GM10847 (cell line): ENCODE measurements around the gene ANKS1B.

Experiments used
- POLR2A ChIP-seq: IDR thresholded peaks from 2 replicates; pipeline ENCODE4 v1.6.1; 2011; ENCODE audit not compliant: insufficient read length; ENCODE audit errors: extremely low read depth

The ANKS1B gene

DNA sequence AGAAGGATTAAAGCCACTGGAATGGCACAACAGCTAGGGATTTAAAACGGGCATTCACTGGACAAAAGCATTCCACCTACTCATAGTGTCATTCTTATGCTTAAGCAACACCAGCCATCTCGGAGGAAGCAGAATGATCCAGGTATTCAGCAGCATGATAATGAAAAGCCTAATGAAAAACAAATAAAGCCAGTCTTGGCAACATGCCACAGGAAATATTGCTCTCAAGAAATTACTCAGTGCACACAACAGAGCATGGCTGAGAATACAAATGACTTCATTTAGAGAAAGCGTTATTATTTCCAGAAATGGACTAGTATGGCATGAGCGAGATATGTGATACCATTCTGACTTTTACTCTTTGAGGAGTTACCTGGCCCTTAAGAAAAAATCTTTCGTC, 897.5 kb downstream of the ANKS1B start:
- no peak for TF ChIP-seq POLR2A

DNA sequence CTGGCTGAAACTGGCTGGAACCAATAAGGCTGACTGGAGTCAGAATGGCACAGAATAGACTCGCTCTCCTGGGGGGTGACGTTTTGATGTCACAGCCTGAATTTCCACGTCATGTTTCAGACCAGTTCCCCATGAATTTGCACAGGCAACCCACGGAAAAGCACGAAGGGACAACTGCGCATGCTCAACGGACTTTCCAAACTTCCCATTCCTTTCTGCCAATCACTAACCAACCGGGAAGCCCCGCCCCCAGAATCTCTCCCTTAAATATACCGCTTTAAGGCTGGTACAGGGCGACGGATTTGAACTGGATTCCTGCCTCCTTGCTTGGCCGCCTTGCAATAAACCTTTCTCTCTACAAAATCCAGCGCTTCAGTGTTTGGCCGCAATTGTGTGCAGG, 904.9 kb downstream of the ANKS1B start:
- no peak for TF ChIP-seq POLR2A

DNA sequence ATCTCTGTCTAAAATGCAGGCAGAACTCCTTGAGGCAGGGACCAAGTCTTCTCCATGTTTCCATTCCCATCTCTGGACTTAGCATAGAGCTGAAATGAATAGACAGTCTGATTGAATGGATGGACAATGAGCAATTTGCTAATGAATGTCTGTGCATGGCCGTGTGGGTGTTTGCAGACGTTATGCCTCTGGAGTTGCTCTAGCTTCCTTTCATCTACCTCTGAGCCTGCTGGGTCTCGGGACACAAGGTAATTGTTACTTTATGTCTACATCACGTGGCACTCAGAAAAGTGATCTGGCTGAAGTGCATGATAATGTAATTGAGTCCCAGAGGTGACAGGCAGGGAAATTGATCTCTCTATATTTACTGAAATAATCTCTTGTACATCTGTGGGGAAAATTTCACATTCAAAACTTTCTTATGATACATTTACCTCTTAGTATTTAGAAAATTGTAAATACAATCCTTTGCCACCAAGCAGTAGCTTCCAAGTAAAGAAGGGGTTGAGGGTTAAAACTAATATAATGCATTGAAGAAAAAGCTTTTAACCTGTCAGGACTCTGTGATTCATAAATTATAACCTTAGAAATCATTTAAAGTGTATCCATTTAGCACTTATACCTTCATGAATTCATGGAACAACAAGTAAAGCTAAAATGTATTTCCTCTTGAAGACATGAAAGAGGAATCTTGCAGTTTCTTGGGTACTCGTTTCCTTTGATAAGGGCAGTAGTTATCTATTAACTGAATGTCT, 915.6 kb downstream of the ANKS1B start:
- TF ChIP-seq POLR2A, result no peak

GRCh38 chr12:99067171-99067785, 917.5 kb downstream of the ANKS1B start:
- no peak for TF ChIP-seq POLR2A

DNA sequence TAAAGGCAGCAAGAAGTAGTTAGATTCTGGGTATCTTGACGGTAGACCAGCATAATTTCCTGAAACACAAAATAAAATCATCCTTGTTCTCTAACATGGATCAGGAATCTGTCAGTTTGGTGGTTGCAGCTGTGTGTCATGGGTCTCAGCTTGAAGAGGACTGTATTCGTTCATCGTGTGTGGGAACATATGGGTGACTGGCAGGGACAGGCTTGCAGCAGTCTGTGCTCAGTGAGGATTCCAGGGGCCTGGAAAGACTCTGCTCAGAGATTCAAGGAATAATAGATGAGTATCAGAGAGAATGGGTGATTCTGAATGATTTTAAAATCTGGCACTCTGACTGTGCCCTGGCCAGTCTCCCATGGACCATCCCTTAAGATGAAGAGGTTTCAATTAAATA, 918.0 kb downstream of the ANKS1B start:
- TF ChIP-seq POLR2A, result no peak

GRCh38 chr12:99063182-99063581, 921.6 kb downstream of the ANKS1B start:
- TF ChIP-seq POLR2A, result no peak

DNA sequence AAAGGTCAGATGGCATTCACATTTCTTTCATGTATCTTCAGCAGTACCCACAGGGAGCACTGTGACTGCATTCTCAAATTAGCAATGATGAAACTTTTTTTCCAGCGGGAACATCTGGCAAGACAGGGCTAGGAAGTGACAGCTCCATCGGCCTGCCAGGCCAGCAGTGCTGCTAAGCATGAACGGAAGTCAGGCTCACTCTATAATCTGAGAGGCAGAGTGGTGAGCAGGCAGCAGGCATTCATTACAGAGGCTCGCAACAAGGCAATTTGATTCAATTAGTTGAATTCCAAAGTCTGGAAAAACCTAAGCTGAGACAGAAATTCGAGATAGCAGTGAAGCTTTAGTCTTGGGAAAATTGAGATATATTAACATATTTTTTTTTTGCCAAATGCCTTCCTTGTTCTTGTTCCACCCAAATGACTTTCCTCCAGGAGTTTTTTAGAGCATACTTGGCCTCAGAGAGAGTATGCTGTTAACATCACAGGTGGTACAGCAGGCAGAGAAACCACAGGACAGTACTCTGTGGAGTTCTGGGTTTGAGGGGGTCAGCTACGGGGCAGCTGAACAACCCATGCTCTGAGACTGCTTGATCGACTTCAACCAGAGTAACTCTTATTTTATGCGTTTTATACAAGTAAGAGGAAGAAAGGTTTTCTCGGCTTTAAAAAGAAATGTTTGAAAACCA, 924.8 kb downstream of the ANKS1B start:
- TF ChIP-seq POLR2A, result no peak

- TF ChIP-seq POLR2A, result no peak
Observed at GRCh38 chr12:99057670-99058069, 927.1 kb downstream of the ANKS1B start.

- no peak for TF ChIP-seq POLR2A
Observed at GRCh38 chr12:99056186-99056585, 928.5 kb downstream of the ANKS1B start.

DNA sequence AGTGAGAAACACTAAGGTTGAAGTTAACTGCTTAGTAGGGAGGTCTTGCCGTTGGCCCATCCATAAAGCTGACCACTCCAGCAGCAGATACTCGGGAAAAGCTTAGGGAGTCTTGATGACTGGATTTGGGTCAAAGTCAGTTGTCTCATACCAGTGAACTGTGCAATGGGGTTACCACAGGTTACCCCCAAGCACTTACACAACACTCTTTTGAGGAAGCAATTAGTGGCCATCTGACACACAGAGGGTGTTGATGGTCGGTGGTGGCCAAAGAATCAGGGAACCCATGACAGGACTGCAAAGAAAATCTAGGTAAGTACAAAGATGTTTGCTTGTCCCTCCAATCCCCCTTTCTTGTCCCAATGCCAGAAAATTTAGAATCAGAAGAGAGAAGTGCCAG, 929.4 kb downstream of the ANKS1B start:
- TF ChIP-seq POLR2A, result no peak

DNA sequence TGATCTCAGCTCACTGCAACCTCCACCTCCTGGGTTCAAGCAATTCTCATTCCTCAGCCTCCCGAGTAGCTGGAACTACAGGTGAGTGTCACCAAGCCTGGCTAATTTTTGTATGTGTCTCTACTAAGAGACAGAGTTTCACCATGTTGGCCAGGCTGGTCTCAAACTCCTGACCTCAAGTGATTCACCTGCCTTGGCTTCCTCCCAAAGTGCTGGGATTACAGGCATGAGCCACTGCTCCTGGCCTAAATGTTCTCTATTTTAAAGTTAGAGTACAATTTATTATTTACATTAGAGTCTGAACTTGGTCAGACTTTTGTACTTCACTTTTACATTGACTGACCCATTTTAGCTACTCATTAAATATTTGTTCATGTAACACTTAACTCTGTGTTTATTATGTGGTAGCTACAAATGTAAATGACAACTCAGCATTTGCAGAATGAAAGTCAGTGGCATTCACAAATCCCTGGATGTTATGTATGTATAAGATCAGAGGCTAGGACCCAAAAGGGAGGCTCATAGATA, 930.1 kb downstream of the ANKS1B start:
- TF ChIP-seq POLR2A, result no peak

GRCh38 chr12:99053616-99054362, 930.9 kb downstream of the ANKS1B start:
- no peak for TF ChIP-seq POLR2A

DNA sequence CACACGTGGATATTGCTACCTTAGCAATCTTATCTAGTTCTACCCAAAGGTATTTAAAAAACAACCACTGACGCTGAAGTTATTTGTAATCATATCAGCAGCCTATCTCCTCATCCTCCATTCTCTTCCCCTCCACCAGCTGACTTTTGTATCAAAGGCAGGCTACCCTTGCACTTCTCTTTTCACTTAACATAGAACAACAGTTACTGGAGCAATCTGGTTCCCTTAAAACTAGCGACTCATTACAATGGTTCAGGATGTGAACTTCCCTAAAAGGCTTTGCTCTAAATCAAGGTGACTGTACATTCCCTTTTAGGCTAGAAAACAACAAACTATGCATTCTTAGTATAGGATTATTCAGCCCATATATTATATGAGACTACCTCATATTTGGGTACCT, 935.0 kb downstream of the ANKS1B start:
- TF ChIP-seq POLR2A, result no peak

GRCh38 chr12:99045158-99045557, 939.6 kb downstream of the ANKS1B start:
- TF ChIP-seq POLR2A, result no peak

DNA sequence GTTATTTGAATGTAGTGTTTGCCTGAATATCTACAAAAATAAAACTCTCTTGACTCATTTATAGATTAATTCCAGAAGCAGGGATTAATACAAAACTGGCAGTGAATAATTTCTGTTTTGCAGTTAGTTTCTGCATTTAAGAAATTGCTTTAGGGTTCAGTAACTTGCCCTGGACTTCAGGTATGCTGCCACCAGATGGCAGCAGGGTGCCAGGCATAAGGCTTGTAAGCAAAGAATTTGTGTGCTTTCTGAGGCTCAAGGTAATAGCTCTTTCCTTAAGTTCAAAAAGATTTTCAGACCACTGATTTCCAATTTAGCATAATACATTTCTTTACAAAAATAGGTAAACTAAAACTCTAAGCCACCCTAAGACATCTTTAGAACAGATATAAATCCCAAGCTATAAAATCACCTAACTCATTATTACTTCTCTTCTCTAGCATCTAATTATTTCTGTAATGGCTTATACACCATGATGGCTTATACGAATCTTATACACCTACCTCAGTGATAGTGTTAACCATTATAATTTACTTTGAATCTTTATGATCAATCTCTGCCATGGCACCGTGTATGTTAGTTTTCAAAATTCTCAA, 941.3 kb downstream of the ANKS1B start:
- no peak for TF ChIP-seq POLR2A
